Heart left ventricle (tissue), 16 donors: ENCODE data around the gene ARHGEF10L. TPM values are rescaled to one million over a fixed set of nuclear protein-coding genes. Genes with fewer than 3 reads are reported as not detected.
A peak's percentile ranks its signal among the peaks of the same experiment; 100 is the strongest.

Source experiments
- ATAC-seq, 4 donors: fragments of 200-7000 bp; cut with Tn5 transposase; one replicate each; pipeline ENCODE4 v1.9.1; 2020 to 2022; ENCODE audit warnings: moderate library complexity in 4 of 4, mild to moderate bottlenecking in 3 of 4, moderate number of reproducible peaks in 1 of 4
- DNase-seq, 5 donors: peaks; one replicate each; pipeline ENCODE4 v3.0.0-alpha.2; 2020
- H3K27ac ChIP-seq, 12 donors: fragments of 200-600 bp; sonication (generic) in 4 of 12; one replicate each; pipeline versions ENCODE4 v1.5.0 to v1.8.0; 2016 to 2022; ENCODE audit warnings: mild to moderate bottlenecking in 2 of 12
- H3K27me3 ChIP-seq, 9 donors: fragments of 200-600 bp; sonication (generic) in 2 of 9; one replicate each; pipeline versions ENCODE4 v1.5.1 to v1.8.0; 2016 to 2022; ENCODE audit warnings: mild to moderate bottlenecking in 3 of 9
- H3K36me3 ChIP-seq, 9 donors: fragments of 200-600 bp; sonication (generic) in 2 of 9; one replicate each; pipeline versions ENCODE4 v1.5.0 to v1.8.0; 2018 to 2022; ENCODE audit warnings: mild to moderate bottlenecking in 2 of 9
- H3K4me1 ChIP-seq, 12 donors: fragments of 200-600 bp; sonication (generic) in 4 of 12; one replicate each; pipeline versions ENCODE4 v1.5.0 to v1.8.0; 2016 to 2022; ENCODE audit warnings: mild to moderate bottlenecking in 3 of 12
- H3K4me3 ChIP-seq, 12 donors: fragments of 200-600 bp; sonication (generic) in 4 of 12; one replicate each; pipeline versions ENCODE4 v1.5.0 to v1.8.0; 2017 to 2022; ENCODE audit warnings: mild to moderate bottlenecking in 9 of 12, moderate library complexity in 4 of 12
- H3K9me3 ChIP-seq, 12 donors: fragments of 200-600 bp; sonication (generic) in 4 of 12; one replicate each; pipeline versions ENCODE4 v1.5.0 to v1.8.0; 2016 to 2022; ENCODE audit warnings: mild to moderate bottlenecking in 1 of 12
- CTCF ChIP-seq, 12 donors: fragments of 200-600 bp; sonication (generic) in 4 of 12; IDR thresholded peaks; one replicate each; pipeline versions ENCODE4 v1.5.0 to v1.8.0; 2018 to 2022; ENCODE audit warnings: antibody characterized with exemption in 12 of 12, mild to moderate bottlenecking in 5 of 12
- POLR2A ChIP-seq, 2 donors: fragments of 450-650 bp; IDR thresholded peaks; one replicate each; pipeline ENCODE4 v1.6.1; 2017; ENCODE audit warnings: antibody characterized with exemption in 2 of 2, mild to moderate bottlenecking in 2 of 2, moderate library complexity in 2 of 2
- WGBS, 4 donors: extraction: QIAGEN DNeasy Blood & Tissue Kit in 2 of 4; methylation state at CpG; one replicate each; pipeline versions ENCODE4 v1.1.5 to v1.1.7; 2013 to 2018; 5-methylcytosine and 5-hydroxymethylcytosine counted together
- intact Hi-C, 10 donors: fragments of 100-400 bp; cut with DNase I; formaldehyde crosslinking; loops; one replicate each; pipeline versions ENCODE4 v1.11.1 to v1.14.2; 2022
- polyA plus RNA-seq, 2 donors: library from polyadenylated mRNA; stranded (reverse); fragments of 200-250 nt; gene quantifications; one replicate each; pipeline ENCODE4 v1.2.3, GENCODE V29; 2013
- total RNA-seq, 9 donors: library from RNA; depleted of rRNA in 2 of 9; stranded (reverse); fragments of >200 nt in 2 of 9; fragmentation: NEBNext Ultra II Directional in 3 of 9; extraction: Animal tissue kit (Norgen Biotek cat#: 25700) in 3 of 9; gene quantifications; one replicate each; pipeline versions ENCODE4 v1.1.0 to v1.2.4, GENCODE V29; 2016 to 2023
- donor health status: ischemic (EF 13 %, LVEDD 7.1; RV severe dilation, severe dysfunction).
- donor health status: healthy with polysubstance abuse.
- donor health status: DM: no; HTN: yes; CAD: no.
- donor health status: DM: no; HTN: no; CAD: no.
- donor health status: ischemic (EF 25% LVEDD 6.9; RV normal size, moderate dysfunction).
- donor health status: ischemic (EF 25% LVEDD 5.7; RV mildly dilated, moderate dysfunction).
- donor health status: healthy.
- donor health status: DM: yes; HTN: yes; CAD: no.
- donor health status: ischemic (EF 35%, LVEDD 5.7; RV mildly dilated, moderate dysfunction).
- donor health status: nonischemic (EF 11% LVEDD 7.7; RV severe dilation, severe dysfunction).
- donor health status: DM: yes; HTN: yes; CAD: no.
- donor health status: PGD.
- donor health status: ischemic (EF 29% LVEDD 5.4; RV normal size, mild dysfunction).
- donor health status: nonischemic (EF 23%, LVEDD 6.1; RV moderate dilation, normal function).

ARHGEF10L gene
- total and polyA plus RNA-seq, 11 donors: 44.6 to 72.8 (median 57.9) TPM

DNA sequence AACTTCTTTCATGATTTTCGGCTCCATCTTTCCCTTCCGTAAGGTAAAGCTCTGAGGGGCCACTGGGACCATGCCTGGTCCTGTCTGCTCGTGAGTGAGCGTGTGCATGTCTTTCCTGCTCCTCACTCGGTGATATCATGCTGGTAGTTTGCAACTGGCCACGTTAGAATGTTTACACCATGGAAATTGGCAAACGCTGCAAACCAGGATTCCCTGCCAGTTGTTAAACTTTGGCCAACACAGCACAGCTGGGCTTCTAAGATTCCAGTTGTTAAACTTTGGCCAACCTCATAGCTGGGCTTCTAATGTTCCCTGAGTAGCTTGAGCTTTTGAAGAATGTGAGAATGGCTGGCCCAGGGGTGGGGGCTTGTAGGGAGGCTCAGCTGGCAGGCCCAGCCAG, 147.6 kb downstream of the ARHGEF10L start:
- Histone ChIP-seq H3K36me3 (peaks cover 0 to 53% (median 42%) of the 10 kb centered on the region in 9 donors), H3K4me1 (peaks cover 0 to 31% (median 0%) of the 10 kb centered on the region in 12 donors), H3K27ac (no peak overlapping the region), H3K27me3 (no peaks in the 10 kb centered on the region), H3K4me3 (no peak overlapping the region), H3K9me3 (peaks cover 0 to 5% (median 0%) of the 10 kb centered on the region in 12 donors)
- ATAC-seq (no peak), DNase-seq (no peak)
- WGBS, 4 donors: 66 to 80% (median 68%) methylated on average over 7 of the region's 7 CpGs
- no peak for TF ChIP-seq CTCF (IDR thresholded peaks at IDR 0.05)
- no peak for TF ChIP-seq POLR2A (IDR thresholded peaks at IDR 0.05)
- intact Hi-C loops: no loop called here

GRCh38 chr1:17688217-17688810, 148.8 kb downstream of the ARHGEF10L start:
- DNase-seq (no peak), ATAC-seq (peak in 2 of 4 donors; percentile 6 to 8)
- H3K36me3 ChIP-seq: peaks cover 0 to 60% (median 48%) of the 10 kb centered on the region in 9 donors
- peaks cover 0 to 5% (median 0%) of the 10 kb centered on the region in 12 donors for H3K9me3 ChIP-seq
- no peak overlapping the region for H3K4me3 ChIP-seq
- intact Hi-C loops: no loop called here
- TF ChIP-seq CTCF (IDR thresholded peaks at IDR 0.05) (no peak), POLR2A (IDR thresholded peaks at IDR 0.05) (no peak)
- whole genome bisulfite sequencing, 4 donors: 85 to 90% (median 87%) methylated on average over 6 to 8 of the region's 8 CpGs
- H3K27ac ChIP-seq: no peak overlapping the region
- no peaks in the 10 kb centered on the region for H3K27me3 ChIP-seq
- peaks cover 0 to 24% (median 0%) of the 10 kb centered on the region in 12 donors for H3K4me1 ChIP-seq

GRCh38 chr1:17689011-17689410, 149.5 kb downstream of the ARHGEF10L start:
- Histone ChIP-seq H3K4me3 (no peak overlapping the region), H3K4me1 (peaks cover 0 to 22% (median 0%) of the 10 kb centered on the region in 12 donors), H3K27me3 (no peaks in the 10 kb centered on the region), H3K9me3 (peaks cover 0 to 5% (median 0%) of the 10 kb centered on the region in 12 donors), H3K36me3 (peaks cover 0 to 66% (median 54%) of the 10 kb centered on the region in 9 donors), H3K27ac (no peak overlapping the region)
- TF ChIP-seq POLR2A (IDR thresholded peaks at IDR 0.05) (no peak), CTCF (IDR thresholded peaks at IDR 0.05) (no peak)
- 79 to 90% (median 89%) methylated on average over 7 to 9 of the region's 9 CpGs for WGBS, 4 donors
- ATAC-seq: no peak
- intact Hi-C loops: no loop called here
- DNase-seq: no peak

DNA sequence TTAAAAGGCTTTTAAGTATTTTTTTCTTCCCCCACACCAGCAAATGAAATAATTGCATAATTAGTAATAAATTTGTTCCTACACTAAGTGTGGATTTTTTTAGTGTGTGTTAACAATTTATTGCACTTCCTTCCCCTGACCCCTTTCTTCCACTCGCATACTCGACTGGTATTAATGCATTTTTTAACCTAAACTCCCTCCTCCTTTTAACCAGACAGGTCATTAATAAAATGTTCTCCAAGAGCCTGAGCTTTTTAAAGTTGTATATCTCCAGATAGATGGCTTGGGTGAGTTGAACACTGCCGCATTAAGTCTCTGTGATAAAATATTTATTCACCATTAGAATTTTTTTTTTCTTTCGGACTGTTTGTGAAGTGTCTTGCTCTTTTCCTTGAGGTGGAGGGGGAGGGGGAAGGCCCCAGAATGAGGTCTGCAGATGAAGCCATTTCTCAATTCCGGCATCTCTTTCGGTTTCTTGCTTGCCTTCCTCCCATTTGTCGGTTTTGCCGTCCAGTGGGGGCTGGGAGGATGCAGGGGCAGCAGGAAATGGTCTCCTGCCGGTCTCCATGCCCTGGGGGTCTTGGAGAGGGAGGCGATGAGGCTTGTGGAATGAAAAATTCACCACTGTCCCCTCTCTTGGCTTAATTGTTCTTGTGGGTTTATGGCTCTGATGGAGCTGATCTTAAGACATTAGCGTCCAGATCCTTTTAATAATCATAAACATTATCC, 151.6 kb downstream of the ARHGEF10L start:
- ATAC-seq (no peak), DNase-seq (no peak)
- H3K4me3 ChIP-seq: no peak overlapping the region
- no peaks in the 10 kb centered on the region for H3K27me3 ChIP-seq
- intact Hi-C loops: loop anchor here in 1 of 10 donors (10.0 kb wide), 1 partner anchor 214 kb away; no protein-coding TSS in a partner anchor
- H3K9me3 ChIP-seq: peaks cover 0 to 5% (median 0%) of the 10 kb centered on the region in 12 donors
- H3K27ac ChIP-seq: no peak overlapping the region
- H3K4me1 ChIP-seq: peaks cover 0 to 24% (median 1%) of the 10 kb centered on the region in 12 donors
- 56 to 63% (median 60%) methylated on average over 11 of the region's 11 CpGs for WGBS, 4 donors
- TF ChIP-seq CTCF (IDR thresholded peaks at IDR 0.05) (no peak), POLR2A (IDR thresholded peaks at IDR 0.05) (no peak)
- peaks cover 0 to 82% (median 70%) of the 10 kb centered on the region in 9 donors for H3K36me3 ChIP-seq
